Esophagus squamous epithelium (tissue), 4 donors: ENCODE measurements around the gene HOXB6.

ENCODE experiments used
- CTCF ChIP-seq, 6 experiments: fragments of 450-650 bp in 4 of 6; fragments of 200-600 bp in 2 of 6; sonication (generic) in 2 of 6; IDR thresholded peaks; one replicate each; pipeline ENCODE4 v1.5.1; 2016 to 2019; ENCODE audit warnings: antibody characterized with exemption in 6 of 6, mild to moderate bottlenecking in 4 of 6, moderate library complexity in 4 of 6
- POLR2A ChIP-seq, 4 donors: fragments of 450-650 bp; IDR thresholded peaks; one replicate each; pipeline ENCODE4 v1.6.1; 2017; ENCODE audit warnings: antibody characterized with exemption in 4 of 4, mild to moderate bottlenecking in 4 of 4, moderate library complexity in 3 of 4

- TF ChIP-seq CTCF (IDR thresholded peaks at IDR 0.05) (no peak), POLR2A (IDR thresholded peaks at IDR 0.05) (no peak)
These were observed 28.5 kb upstream of the HOXB6 start for GRCh38 chr17:48633266-48633677.
